HG03095 (cell line): ENCODE data around the gene RIMS4.

ENCODE experiments used
- ATAC-seq: cut with Tn5 transposase; IDR thresholded peaks from one replicate; pipeline ENCODE4 v1.9.1; 2021; ENCODE audit warnings: moderate library complexity; ENCODE audit not compliant: unreplicated experiment

Gene RIMS4

DNA sequence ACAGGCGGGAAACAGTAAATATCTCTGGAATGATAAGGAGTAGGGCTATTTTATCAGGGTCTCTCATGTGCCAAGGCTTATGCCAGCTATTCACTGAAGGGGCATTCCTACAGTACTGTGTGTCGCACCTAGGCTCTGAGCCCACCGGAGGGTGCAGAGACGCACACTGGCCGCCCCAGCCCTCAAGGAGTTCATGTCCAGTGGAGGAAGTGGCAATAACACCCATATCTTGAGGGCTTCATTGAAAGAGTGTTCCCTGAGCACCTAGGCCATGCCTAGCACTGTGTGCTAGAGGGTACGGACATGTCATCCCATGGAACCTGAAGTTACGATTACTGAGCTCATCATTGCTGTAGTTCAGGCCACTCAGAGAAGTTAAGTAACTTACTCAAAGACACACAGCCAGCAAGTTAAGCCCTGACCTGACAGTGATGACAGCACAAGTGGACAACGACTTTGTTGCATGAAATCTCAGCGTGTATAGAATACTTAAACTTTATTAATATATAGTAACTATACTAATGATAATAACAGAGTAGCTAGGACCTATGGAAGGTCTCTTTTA, 86.5 kb downstream of the RIMS4 start:
- ATAC-seq: no peak

DNA sequence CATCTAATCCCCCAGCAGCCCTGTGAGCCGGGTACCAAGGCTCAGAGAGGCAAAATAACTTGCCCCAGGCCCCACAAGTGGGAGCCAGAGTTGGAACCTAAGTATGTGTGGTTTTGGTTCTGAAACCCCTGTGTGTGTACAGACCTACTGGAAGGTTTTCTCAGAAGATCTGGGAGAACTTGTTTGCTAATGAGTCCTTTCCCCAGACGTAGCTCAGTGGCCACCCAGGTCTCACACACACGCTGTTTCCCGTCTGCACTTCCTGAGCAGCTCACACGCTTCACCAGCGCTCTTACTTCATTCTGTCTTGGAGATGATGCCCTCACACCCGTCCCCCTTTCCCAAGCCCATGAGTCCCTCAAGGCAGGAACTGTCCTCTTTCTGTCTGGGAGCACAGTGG, 87.0 kb downstream of the RIMS4 start:
- ATAC-seq: no peak

DNA sequence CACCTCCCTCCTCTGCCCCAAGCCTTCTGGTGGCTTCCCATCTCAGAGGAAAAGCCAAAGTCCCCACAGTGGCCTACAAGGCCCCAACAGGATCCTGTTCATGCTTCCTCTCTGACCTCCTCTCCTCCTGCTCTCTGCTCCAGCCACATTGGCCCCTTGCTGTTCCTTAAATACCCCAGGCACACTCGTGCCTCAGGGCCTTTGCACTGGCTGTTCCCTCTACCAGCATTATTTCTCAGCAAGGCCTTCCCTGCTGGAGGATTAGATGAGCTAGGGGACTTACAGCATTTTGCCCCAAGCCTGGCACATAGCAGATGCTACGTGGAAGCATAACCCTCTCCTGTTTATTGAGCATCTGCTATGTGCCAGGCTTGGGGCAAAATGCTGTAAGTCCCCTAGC, 87.4 kb downstream of the RIMS4 start:
- no peak for ATAC-seq

DNA sequence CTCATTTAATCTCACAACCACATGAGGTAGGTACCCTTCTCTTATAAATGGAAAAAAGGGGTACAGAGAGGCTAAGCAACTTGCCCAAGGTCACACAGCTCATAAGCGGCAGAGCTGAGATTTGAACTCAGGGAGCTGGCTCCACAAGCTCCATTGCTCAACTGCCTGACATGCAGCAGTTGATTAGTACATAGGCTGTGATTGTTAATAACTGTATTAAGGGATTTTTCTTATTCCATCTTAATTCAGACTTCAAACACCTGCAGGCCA, 88.6 kb downstream of the RIMS4 start:
- no peak for ATAC-seq

DNA sequence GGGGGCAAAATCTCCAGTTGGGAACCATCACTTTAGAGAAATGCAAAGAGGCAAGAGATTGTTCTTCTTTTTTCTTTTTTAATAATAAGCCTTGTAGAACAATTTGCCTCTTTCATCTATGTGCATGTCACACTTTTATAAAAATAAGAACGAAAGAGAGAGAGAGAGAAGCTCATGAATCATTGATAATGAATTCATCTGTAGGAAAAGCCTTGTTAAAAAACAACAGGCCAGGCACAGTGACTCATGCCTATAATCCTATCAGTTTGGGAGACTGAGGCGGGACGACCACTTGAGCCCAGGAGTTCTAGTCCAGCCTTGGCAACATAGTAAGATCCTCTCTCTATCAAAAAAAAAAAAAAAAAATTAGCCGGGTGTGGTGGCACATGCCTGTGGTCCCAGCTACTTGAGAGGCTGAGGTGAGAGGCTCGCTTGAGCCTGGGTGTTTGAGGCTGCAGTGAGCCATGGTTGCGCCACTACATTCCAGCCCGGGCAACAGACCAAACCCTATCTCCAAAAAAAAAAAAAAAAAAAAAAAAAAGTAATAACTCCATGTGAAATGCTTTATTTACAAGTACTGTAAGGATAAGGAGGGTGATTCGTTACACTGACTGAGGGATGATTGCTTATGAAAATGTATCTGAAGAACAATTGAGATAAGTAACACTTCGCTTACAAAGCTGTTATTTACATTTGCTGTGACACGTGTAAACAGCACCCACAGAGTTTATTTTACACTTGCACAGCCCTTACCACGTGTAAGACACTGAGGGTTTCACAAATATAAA, 89.2 kb downstream of the RIMS4 start:
- ATAC-seq: no peak

DNA sequence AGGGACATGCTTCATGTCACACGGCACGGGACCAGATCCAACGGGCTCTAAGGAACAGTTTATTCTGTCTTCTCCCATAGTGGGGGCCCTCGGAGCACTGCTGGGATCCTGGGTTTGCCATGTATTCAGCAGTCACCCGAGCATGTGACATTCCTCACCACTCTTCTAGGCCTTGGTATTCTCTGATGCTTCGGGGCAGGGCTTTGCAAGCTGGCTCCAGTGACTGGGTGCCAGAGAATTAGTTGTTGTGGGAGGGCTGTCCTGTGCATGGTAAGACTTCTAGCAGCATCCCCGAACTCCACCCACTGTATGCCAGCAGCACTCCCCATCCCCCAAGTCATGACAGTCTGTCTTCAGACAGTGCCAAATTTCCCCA, 89.7 kb downstream of the RIMS4 start:
- ATAC-seq: no peak

DNA sequence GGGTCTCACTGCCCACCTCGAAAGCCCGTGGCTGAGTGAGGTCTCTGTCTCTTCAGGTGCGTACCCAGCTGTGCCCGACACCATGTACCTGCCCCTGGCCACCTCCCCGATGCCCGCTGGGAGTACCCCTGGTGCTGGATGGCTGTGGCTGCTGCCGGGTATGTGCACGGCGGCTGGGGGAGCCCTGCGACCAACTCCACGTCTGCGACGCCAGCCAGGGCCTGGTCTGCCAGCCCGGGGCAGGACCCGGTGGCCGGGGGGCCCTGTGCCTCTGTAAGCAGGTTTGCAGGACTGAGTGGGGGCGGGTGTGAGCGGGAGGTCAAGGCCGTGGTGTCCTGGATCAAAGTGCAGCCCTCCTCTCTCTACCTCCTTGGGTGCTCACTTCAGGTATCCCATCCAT, 90.5 kb downstream of the RIMS4 start:
- ATAC-seq: no peak

DNA sequence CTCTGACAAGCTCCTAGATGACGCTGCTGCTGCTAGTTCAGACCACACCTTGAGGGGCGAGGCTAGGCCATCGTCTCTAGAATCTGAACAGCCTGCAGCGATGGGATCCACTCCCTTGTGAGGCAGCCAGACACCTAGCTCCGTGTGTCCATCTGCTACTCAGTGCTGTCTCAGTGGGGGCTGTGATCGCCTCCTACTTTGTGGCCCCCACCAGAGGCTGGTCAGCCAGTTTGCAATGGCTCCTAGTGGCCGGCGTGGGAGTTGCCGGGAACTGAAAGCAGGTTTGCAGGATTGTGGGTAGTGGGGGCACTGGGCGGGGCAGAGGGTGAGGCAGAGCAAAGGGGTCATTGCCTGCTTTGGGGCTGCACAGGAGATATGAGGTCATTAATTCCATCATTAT, 92.4 kb downstream of the RIMS4 start:
- no peak for ATAC-seq

DNA sequence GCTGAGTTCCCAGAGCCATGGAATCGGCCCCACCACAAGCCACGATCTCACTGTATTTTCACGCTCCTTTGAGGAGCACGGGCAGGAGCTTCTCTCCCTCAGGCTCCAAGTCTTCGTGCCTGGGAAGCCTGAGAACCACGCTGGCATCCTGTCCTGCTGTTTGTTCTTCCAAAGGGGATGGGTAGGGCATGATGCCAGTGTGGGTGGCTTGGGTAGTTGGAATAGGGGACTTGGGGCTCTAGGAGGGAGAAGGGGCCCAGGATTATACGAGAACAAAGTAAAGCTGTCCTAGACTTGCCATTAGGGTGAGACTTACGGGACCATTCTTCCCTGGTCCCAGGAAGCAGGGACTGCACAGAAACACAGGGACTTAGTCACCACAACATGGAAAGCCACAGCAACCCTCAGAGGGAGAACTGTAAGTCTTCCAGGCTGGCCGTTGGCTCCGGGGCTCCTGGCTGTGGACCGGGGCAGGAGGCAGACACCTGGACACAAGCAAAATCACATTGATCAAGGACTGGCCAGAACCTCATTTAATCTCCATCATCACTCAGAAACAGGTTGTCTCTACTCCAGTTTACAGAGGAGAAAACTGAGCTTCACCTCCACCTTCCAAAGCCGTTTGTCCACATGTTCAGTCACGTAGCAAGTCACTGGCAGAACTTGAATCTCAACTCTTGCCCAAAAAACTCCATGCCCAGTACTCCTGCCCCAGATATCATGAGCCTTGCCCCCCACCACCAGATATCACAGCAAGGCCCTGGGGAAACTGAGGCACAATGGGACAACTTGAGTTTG, 93.8 kb downstream of the RIMS4 start:
- ATAC-seq: no peak

DNA sequence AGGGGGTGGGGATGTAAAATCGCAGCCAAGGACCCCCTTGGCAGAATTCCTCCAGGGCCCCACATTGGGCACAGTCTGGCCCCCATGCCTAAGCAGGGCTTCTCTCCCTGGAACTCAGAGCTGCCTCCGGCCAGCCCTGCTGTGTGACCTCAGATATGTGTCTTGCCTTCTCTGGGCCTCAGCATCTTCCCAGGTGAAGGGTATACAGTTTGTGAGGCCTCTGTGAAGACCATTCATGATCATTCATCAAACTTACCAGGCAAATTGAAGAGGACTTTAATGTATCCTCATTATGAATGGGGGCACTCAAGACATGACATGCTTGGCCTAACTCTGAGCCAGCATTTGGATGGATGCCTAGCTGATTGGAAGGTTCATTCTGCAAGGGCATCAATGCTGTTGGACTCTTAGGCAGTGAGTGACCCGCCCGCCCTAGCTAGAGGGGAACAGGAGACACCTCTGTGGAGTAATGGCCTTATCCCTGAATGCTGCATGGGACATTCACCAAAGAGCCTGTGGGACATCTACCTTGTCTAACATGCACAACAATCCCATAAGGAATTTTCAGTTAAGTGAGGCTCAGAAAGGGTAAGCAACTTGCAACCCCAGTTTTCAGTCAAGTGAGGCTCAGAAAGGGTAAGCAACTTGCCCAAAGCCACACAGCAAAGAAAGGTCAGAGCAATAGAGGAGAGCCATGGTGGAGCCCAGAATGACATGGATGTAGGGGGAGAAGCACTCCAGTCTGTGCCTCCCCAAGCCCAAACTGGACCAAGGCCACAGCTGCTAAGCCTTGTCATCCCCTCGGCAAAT, 94.6 kb downstream of the RIMS4 start:
- ATAC-seq: no peak

DNA sequence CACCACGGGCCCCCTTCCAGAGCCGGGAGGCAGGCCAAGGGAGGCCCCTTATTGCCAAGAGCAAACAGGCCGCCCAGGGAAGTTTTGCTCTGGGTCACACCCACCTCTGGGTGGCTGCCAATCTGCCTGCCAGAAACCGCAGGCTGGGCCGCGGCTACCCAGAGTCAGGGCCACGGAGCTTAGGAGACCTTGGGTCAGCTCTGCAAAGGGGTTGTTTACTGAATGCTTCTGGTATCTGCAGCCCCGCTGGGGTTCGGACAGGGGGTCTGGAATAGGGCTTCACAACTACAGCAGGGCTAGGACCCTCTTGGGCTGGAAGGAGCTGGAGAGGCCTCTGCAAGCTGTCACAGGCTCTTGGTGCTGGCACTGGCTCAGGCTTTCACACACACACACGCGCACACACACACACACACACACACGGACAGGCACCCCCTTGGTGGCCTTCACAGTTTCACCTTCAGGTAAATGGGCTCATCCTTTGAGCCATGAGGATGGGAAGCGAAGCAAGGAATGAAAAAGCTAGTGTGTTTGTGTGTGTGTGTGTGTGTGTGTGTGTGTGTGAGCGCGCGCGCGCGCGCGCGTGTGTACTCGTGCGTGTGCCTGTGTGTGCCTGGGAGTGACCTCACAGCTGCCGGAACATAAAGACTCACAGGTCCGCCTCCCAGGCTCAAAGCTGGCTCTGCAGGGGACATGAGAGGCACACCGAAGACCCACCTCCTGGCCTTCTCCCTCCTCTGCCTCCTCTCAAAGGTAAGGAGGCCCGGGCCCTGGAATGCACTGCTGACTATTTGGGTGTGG, 95.4 kb downstream of the RIMS4 start, which contains the start of gene CCN5:
Gene CCN5 (plus strand): TSS at position 669 of the 798 bp plus-strand sequence. CDS start 22 bp downstream, at position 691.
- ATAC-seq: no peak

DNA sequence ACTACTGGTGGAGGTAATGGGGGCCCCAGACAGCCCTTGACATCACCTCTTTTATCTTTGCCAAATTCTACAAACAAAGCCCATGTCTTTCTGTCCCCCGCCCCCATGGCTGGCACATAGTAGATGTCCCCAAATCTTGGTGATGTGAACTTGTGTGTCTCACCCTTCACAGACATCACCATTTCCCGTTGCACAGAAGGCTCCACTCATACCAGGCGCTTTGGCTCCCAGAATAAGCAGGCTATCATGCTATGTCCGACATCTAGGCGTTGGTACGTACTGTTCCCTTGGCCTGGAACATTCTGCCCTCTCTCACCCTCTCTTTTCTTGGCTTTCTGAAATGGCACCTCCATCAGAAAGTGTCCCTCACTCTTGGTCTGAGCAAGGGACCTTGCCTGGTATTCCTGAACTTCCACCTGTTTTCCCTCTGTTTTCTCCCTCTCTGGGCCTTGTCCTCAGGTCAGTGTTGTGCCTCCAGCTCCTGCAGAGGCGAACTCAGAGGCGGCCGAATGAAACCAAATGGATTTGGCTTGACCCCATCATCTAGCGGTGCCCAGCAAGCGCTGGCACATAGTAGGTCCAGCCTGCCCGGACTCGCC, 96.1 kb downstream of the RIMS4 start:
- no peak for ATAC-seq

DNA sequence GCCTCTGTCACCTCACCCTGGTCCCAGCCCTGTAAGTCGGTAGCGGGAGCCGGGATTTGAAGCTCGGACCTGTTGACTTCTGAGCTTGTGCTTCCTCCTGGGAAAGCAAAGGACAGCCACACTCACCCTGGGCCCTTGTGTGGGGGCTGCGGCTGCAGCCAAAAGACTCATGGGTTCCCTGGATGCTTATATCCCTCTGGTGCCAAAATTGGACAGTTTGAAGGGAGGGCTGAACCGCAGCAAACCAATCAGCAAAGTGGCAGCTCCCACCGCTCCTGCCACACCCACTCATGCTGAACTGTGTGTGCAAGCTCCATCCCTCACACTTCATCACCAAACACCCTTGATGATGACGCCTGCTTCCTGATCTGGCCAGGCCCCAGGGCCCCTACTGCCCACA, 99.1 kb downstream of the RIMS4 start:
- ATAC-seq: no peak

DNA sequence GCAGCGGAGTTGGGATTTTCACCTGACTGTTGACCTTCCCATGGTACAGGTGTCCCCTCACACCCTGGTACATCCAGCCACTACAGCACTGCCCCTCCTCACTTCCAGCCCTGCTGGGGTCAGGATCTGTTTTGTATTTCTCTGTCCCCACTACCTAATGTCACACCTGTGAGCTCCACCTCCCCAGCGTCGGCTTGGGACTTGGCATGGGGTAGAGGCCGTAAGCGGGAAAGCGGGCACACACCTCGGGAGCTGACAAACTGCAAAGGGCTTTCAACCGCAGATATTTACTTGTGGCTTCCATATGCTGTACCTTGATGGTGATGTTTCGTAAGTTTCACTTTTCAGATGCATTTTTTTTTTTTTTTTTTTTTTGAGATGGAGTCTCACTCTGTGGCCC, 100.5 kb downstream of the RIMS4 start:
- no peak for ATAC-seq

DNA sequence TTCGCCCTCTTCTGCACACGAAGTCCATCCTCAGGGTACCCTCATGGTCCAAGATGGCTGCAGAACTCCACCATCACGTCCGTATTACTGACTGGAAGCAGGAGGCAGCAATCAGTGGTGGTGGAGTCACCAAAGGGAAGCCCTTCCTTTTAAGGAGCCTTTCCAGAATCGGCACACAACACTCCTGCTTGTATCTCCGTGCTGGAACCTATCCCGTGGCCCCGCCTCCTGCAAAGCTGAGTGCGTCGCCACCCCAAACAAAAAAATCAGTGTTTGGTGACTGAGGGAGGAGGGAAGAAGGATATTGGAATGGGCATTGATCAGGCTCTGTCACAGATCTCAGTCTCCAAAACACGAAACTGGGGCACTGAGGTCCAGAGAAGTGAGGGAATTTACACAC, 101.0 kb downstream of the RIMS4 start:
- no peak for ATAC-seq

DNA sequence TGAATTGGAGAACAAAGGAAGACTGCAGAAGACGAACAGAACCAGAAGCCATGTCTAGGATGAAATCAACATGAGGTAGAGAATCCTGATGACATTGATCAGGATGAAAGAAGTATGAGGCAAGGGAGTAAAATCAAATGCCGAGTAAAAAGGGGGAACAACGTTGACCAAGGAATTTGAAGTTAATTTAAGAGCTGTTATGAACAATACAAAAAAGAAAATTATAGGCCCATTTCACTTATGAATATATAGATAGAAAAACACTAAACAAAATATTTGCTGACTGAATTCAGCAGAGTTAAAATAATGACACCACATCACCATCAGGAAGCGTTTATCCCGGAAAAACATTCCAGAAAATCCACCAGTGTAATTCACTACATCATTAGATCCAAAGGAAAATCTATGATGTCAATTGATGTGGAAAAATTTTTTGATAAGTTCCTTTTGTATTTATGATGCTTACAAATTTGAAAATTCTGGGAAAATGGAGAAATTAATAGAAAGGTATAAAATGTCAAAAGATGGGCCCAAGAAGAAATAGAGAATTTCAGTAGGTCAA, 103.2 kb downstream of the RIMS4 start:
- ATAC-seq: no peak

DNA sequence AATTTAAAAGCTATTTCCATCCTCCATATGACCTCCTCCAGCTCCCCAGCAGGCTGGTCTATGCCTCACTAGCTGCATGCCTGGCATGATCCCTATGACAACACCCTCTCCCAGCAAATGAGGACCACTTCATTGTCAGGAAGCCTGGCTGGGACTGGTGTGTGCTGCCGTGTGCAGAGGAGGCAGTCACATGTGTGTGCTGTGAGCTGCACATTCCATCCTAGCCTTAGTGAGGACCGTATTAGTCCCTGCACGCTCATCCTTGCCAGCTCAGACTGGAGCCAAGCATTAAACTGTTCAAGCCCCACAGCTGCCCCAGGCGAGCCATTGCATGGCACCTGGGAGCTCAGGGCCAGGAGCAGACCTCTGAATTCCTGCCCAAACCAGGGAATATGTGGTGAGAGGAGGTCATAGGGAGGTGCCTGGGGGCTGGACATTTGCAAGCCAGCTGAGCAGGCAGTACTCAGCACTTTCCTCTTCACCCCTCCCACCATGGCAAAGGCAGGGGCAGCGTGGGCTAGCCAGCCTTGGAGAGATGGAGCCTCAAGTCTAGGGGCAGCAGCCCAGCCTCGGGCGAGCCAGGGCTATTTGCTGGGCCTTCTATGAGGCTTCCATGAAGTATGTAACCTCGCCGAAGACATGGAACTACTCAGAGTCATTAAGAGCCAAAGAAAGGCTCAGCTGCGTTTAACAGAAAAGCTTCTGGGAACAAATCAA, 103.9 kb downstream of the RIMS4 start:
- ATAC-seq: no peak

DNA sequence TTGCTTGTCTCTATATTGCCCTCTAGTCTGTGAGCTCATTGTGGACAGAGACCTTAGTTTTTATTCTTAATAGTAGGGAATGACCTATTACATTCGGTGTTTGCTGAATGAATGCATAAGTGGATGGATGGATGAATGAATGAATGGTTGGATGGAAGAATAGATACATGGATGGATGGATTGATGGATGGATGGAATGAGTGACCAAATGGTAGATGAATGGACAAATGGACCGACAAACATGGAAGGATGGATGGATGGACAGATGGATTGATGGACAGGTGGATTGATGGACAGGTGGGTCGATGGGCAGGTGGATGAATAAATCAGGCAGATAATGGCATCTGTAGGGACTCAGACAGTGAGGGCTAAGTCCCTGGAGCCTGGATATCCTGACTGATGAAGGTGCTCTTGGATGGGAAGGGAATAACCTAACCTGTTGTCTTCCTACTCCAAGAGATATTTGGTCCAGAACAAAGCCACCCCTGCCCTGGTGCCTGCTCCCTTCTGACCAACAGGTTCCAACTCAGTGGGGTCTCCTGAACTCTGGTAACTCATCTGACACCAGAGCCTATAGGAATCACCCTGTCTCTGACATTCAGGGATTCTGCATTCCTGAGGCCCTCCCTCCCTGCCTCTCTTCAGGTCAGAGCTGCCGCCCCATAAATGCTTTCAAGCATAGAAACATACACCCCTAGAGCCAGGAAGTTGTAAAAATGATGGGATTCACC, 104.8 kb downstream of the RIMS4 start:
- no peak for ATAC-seq

DNA sequence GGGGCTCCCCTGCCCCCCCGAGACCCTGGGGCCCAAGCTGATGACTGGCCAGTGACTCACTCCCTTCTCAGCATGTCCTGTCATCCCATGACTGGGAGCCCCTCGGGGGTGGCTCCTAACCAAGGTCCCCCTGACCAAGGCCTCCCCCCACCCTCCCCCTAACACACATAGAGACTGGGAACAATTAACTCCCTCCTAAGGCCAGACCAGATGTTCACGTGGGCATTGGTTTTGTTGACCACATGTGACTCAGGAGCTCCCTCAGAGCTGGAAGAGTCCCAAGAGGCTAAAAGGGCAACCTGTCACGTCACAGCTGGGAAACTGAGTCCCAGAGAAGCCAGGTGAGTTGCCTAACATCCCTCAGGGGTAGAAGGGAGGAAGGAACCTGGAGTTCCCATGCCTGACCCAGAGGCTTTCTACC, 105.8 kb downstream of the RIMS4 start:
- no peak for ATAC-seq
